ENCODE results near the gene GPC6. TPM values are rescaled to one million over a fixed set of nuclear protein-coding genes. Genes with fewer than 3 reads are reported as not detected.

GPC6 gene
- total RNA-seq, 2 experiments from 2014 or later: not detected

DNA sequence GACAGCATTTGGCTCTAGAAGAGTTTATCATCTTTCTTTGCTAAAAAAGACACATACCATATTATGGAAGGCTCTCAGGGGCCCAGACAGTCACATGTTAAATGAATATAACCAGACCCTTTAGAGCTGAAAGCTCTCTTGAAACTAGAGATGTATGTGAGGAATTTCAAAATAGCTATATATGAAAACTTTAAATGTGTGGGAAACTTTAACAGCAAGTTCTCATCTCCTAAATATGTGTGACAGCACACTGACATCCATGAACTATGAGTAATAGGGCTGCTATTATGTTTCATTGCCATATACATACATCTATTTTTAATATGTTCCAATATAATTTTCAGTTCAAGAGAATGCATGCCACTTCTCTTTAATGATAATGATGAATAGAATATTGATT lies 509.5 kb downstream of the GPC6 start:
- Histone ChIP-seq H3K36me3 (ENCODE audit: insufficient read depth, low read length) (no peaks in the 10 kb centered on the region), H3K27ac (ENCODE audit: low read depth, low read length, poor library complexity, severe bottlenecking) (no peak overlapping the region), H2AFZ (ENCODE audit: low read length) (no peak overlapping the region), H3K9me3 (ENCODE audit: low read length) (no peaks in the 10 kb centered on the region), H3K4me2 (ENCODE audit: low read length) (no peak overlapping the region), H4K20me1 (ENCODE audit: insufficient read depth, low read length) (no peaks in the 10 kb centered on the region), H3K4me1 (ENCODE audit: insufficient read depth, low read length, poor library complexity, severe bottlenecking) (no peaks in the 10 kb centered on the region), H3K9me2 (ENCODE audit: insufficient read depth, low read length) (no peaks in the 10 kb centered on the region), H3K79me2 (ENCODE audit: insufficient read depth, low read depth, low read length) (no peaks in the 10 kb centered on the region), H3K4me3 (ENCODE audit: low read depth, low read length, poor library complexity, severe bottlenecking) (no peak overlapping the region)
- ChIA-PET CTCF (ENCODE audit: unreplicated experiment) (no interaction called here), POLR2A (interaction anchor here (0.5 to 0.6 kb wide), 2 partner anchors 9 to 275 kb away, joined by 3 to 7 read pairs; no protein-coding TSS in a partner anchor)
- intact Hi-C loops (cut with micrococcal nuclease; ENCODE audit: unreplicated experiment): no loop called here
- no TSS peak for BruUV-seq (replicated peaks)
- TF ChIP-seq EZH2phosphoT487 (IDR thresholded peaks at IDR 0.05; ENCODE audit: borderline replicate concordance, low read depth, low read length): no peak
- TF ChIP-seq, protein P1, sequence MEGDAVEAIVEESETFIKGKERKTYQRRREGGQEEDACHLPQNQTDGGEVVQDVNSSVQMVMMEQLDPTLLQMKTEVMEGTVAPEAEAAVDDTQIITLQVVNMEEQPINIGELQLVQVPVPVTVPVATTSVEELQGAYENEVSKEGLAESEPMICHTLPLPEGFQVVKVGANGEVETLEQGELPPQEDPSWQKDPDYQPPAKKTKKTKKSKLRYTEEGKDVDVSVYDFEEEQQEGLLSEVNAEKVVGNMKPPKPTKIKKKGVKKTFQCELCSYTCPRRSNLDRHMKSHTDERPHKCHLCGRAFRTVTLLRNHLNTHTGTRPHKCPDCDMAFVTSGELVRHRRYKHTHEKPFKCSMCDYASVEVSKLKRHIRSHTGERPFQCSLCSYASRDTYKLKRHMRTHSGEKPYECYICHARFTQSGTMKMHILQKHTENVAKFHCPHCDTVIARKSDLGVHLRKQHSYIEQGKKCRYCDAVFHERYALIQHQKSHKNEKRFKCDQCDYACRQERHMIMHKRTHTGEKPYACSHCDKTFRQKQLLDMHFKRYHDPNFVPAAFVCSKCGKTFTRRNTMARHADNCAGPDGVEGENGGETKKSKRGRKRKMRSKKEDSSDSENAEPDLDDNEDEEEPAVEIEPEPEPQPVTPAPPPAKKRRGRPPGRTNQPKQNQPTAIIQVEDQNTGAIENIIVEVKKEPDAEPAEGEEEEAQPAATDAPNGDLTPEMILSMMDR (conservative IDR thresholded peaks at IDR 0.05; ENCODE audit: low read length): no peak
- no peak for DNase-seq (ENCODE audit: low spot score)

DNA sequence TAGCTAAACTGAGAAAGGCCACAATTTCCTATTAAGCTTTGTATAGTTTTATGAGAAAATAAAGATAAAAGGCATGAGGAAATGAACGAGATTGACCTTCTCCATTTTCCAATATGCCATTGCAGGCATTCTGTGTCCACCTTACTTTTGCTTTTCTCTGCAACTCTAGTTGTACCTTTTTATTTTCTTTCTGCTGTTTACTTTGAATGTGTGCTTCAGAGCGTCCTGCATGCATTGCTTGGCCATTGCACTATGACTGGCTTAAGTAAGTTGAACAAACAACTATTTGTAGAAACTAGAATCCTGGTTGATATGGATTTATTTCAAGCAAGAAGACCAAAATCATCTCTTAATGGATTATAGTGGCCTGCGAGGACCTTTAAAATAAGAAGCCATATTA lies 510.3 kb downstream of the GPC6 start:
- CTCF ChIA-PET (ENCODE audit: unreplicated experiment): no interaction called here
- no peak for DNase-seq (ENCODE audit: low spot score)
- Histone ChIP-seq H3K9me2 (ENCODE audit: insufficient read depth, low read length) (no peaks in the 10 kb centered on the region), H3K79me2 (ENCODE audit: insufficient read depth, low read depth, low read length) (no peaks in the 10 kb centered on the region), H3K4me2 (ENCODE audit: low read length) (no peak overlapping the region), H3K4me1 (ENCODE audit: insufficient read depth, low read length, poor library complexity, severe bottlenecking) (no peaks in the 10 kb centered on the region), H2AFZ (ENCODE audit: low read length) (no peak overlapping the region), H3K27ac (ENCODE audit: low read depth, low read length, poor library complexity, severe bottlenecking) (no peak overlapping the region), H3K9me3 (ENCODE audit: low read length) (no peaks in the 10 kb centered on the region), H4K20me1 (ENCODE audit: insufficient read depth, low read length) (no peaks in the 10 kb centered on the region), H3K4me3 (ENCODE audit: low read depth, low read length, poor library complexity, severe bottlenecking) (no peak overlapping the region), H3K36me3 (ENCODE audit: insufficient read depth, low read length) (no peaks in the 10 kb centered on the region)
- no TSS peak for BruUV-seq (replicated peaks)
- POLR2A ChIA-PET: no interaction called here
- intact Hi-C loops (cut with micrococcal nuclease; ENCODE audit: unreplicated experiment): no loop called here
- TF ChIP-seq EZH2phosphoT487 (IDR thresholded peaks at IDR 0.05; ENCODE audit: borderline replicate concordance, low read depth, low read length): no peak
- TF ChIP-seq, protein P1 (conservative IDR thresholded peaks at IDR 0.05; ENCODE audit: low read length): no peak

DNA sequence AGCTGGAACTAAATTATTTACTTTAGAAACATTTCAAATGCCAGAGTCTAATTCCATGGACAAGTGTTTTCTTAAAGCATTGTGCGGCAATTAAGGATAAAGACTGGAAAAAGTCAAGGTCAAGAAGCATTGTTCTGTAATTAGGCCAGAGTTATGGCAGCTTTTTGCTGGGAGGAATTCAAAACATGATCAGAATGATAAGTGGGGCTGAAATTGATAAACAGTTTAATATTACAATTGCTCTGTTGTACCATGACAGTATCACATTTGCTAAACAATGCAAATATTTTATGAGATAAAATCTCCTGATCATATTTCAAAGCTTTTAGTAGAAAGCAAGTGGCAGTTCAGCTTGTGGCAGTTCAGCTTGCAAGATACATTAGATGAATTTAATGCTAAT lies 513.7 kb downstream of the GPC6 start:
- no peaks in the 10 kb centered on the region for H3K36me3 ChIP-seq (ENCODE audit: insufficient read depth, low read length)
- DNase-seq (ENCODE audit: low spot score): no peak
- H3K4me1 ChIP-seq (ENCODE audit: insufficient read depth, low read length, poor library complexity, severe bottlenecking): no peaks in the 10 kb centered on the region
- H3K79me2 ChIP-seq (ENCODE audit: insufficient read depth, low read depth, low read length): no peaks in the 10 kb centered on the region
- POLR2A ChIA-PET: no interaction called here
- no TSS peak for BruUV-seq (replicated peaks)
- CTCF ChIA-PET (ENCODE audit: unreplicated experiment): no interaction called here
- H3K9me2 ChIP-seq (ENCODE audit: insufficient read depth, low read length): no peaks in the 10 kb centered on the region
- intact Hi-C loops (cut with micrococcal nuclease; ENCODE audit: unreplicated experiment): no loop called here
- no peak overlapping the region for H2AFZ ChIP-seq (ENCODE audit: low read length)
- no peaks in the 10 kb centered on the region for H3K9me3 ChIP-seq (ENCODE audit: low read length)
- no peaks in the 10 kb centered on the region for H4K20me1 ChIP-seq (ENCODE audit: insufficient read depth, low read length)
- H3K4me3 ChIP-seq (ENCODE audit: low read depth, low read length, poor library complexity, severe bottlenecking): no peak overlapping the region
- TF ChIP-seq, protein P1 (conservative IDR thresholded peaks at IDR 0.05; ENCODE audit: low read length): no peak
- TF ChIP-seq EZH2phosphoT487 (IDR thresholded peaks at IDR 0.05; ENCODE audit: borderline replicate concordance, low read depth, low read length): no peak
- no peak overlapping the region for H3K4me2 ChIP-seq (ENCODE audit: low read length)
- no peak overlapping the region for H3K27ac ChIP-seq (ENCODE audit: low read depth, low read length, poor library complexity, severe bottlenecking)

Data from OCI-LY7 (cell line).